ENCODE results near the gene SLC45A1.
"Not testable (repeated sequence)": the region's sequence is repeated elsewhere in the genome, so short reads cannot be mapped to it uniquely, and the experiment has no call there.

Gene SLC45A1

GRCh38 chr1:8371372-8371991 is 53.6 kb downstream of the SLC45A1 start:
- no peak for FAIRE-seq

- FAIRE-seq = no peak
Observed at GRCh38 chr1:8373125-8373524, 55.2 kb downstream of the SLC45A1 start.

- FAIRE-seq = no peak
Observed at GRCh38 chr1:8373581-8374241, 55.8 kb downstream of the SLC45A1 start.

GRCh38 chr1:8374356-8374755 is 56.4 kb downstream of the SLC45A1 start:
- FAIRE-seq = no peak

GRCh38 chr1:8374812-8375211 is 56.9 kb downstream of the SLC45A1 start:
- no peak for FAIRE-seq

GRCh38 chr1:8376358-8376840 is 58.5 kb downstream of the SLC45A1 start:
- FAIRE-seq = no peak

GRCh38 chr1:8377271-8377981 is 59.5 kb downstream of the SLC45A1 start:
- FAIRE-seq = no peak

- no peak for FAIRE-seq
Observed at GRCh38 chr1:8378178-8378577, 60.3 kb downstream of the SLC45A1 start.

GRCh38 chr1:8378981-8379470 is 61.1 kb downstream of the SLC45A1 start:
- no peak for FAIRE-seq

- FAIRE-seq = no peak
Observed at GRCh38 chr1:8379513-8380186, 61.7 kb downstream of the SLC45A1 start.

- FAIRE-seq = not testable (repeated sequence)
Observed at GRCh38 chr1:8380310-8380709, 62.4 kb downstream of the SLC45A1 start.

GRCh38 chr1:8381618-8382017 is 63.7 kb downstream of the SLC45A1 start:
- no peak for FAIRE-seq

- FAIRE-seq = no peak
Observed at GRCh38 chr1:8382051-8382505, 64.2 kb downstream of the SLC45A1 start.

- no peak for FAIRE-seq
Observed at GRCh38 chr1:8382608-8383505, 64.9 kb downstream of the SLC45A1 start.

- FAIRE-seq = no peak
Observed at GRCh38 chr1:8384088-8384487, 66.2 kb downstream of the SLC45A1 start.

- no peak for FAIRE-seq
Observed at GRCh38 chr1:8384577-8384976, 66.7 kb downstream of the SLC45A1 start.

- FAIRE-seq = no peak
Observed at GRCh38 chr1:8386247-8386646, 68.3 kb downstream of the SLC45A1 start.

- FAIRE-seq = no peak
Observed at GRCh38 chr1:8388732-8389562, 71.0 kb downstream of the SLC45A1 start.

- no peak for FAIRE-seq
Observed at GRCh38 chr1:8389958-8390535, 72.1 kb downstream of the SLC45A1 start.

GRCh38 chr1:8390707-8391106 is 72.8 kb downstream of the SLC45A1 start:
- FAIRE-seq = no peak

- FAIRE-seq = no peak
Observed at GRCh38 chr1:8392522-8392921, 74.6 kb downstream of the SLC45A1 start.

Measured in islet of Langerhans (tissue), 1 donor.